ENCODE results near the gene FAM229A. TPM values are rescaled to one million over a fixed set of nuclear protein-coding genes. Genes with fewer than 3 reads are reported as not detected.
A peak's percentile ranks its signal among the peaks of the same experiment; 100 is the strongest.

FAM229A gene
- total and polyA plus RNA-seq, 9 of the 15 experiments (the other 6 are each of a cell fraction or from before 2014, with no cell fraction given) = 0.04 to 21.6 (median 7.4) TPM

- TF ChIP-seq THAP7 (CRISPR knock-in tag; IDR thresholded peaks at IDR 0.05) (peak; percentile 50), RBFOX2 (IDR thresholded peaks at IDR 0.05; ENCODE audit: low read depth, low read length) (peak; percentile 90), NCOA2 (IDR thresholded peaks at IDR 0.05; ENCODE audit: partially characterized antibody in 2 of 2) (no peak), ZBTB1 (CRISPR knock-in tag; IDR thresholded peaks at IDR 0.05; ENCODE audit: borderline replicate concordance, low read depth) (peak; percentile 85; the same call in 1 of the 2 replicates), ARNT (IDR thresholded peaks at IDR 0.05) (no peak), ZBTB26 (CRISPR knock-in tag; IDR thresholded peaks at IDR 0.05) (no peak), SRSF7 (optimal IDR thresholded peaks at IDR 0.05; ENCODE audit: low read depth, low read length) (no peak), CBX3 (IDR thresholded peaks at IDR 0.05; ENCODE audit: borderline replicate concordance in 1 of 2, low read length in 2 of 2) (no peak), BRF1 (IDR thresholded peaks at IDR 0.05; ENCODE audit: borderline replicate concordance, extremely low read depth, insufficient read length) (no peak), HDAC6 (IDR thresholded peaks at IDR 0.05; ENCODE audit: low read depth, low read length) (no peak), ZNF277 (CRISPR knock-in tag; IDR thresholded peaks at IDR 0.05; ENCODE audit: borderline replicate concordance) (no peak), ZBTB34 (CRISPR knock-in tag; IDR thresholded peaks at IDR 0.05) (no peak)
- TF ChIP-seq, protein P1, sequence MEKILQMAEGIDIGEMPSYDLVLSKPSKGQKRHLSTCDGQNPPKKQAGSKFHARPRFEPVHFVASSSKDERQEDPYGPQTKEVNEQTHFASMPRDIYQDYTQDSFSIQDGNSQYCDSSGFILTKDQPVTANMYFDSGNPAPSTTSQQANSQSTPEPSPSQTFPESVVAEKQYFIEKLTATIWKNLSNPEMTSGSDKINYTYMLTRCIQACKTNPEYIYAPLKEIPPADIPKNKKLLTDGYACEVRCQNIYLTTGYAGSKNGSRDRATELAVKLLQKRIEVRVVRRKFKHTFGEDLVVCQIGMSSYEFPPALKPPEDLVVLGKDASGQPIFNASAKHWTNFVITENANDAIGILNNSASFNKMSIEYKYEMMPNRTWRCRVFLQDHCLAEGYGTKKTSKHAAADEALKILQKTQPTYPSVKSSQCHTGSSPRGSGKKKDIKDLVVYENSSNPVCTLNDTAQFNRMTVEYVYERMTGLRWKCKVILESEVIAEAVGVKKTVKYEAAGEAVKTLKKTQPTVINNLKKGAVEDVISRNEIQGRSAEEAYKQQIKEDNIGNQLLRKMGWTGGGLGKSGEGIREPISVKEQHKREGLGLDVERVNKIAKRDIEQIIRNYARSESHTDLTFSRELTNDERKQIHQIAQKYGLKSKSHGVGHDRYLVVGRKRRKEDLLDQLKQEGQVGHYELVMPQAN (IDR thresholded peaks at IDR 0.05; ENCODE audit: borderline replicate concordance) = peak; percentile 22; the same call in 1 of the 2 replicates
- TF ChIP-seq, protein P2, sequence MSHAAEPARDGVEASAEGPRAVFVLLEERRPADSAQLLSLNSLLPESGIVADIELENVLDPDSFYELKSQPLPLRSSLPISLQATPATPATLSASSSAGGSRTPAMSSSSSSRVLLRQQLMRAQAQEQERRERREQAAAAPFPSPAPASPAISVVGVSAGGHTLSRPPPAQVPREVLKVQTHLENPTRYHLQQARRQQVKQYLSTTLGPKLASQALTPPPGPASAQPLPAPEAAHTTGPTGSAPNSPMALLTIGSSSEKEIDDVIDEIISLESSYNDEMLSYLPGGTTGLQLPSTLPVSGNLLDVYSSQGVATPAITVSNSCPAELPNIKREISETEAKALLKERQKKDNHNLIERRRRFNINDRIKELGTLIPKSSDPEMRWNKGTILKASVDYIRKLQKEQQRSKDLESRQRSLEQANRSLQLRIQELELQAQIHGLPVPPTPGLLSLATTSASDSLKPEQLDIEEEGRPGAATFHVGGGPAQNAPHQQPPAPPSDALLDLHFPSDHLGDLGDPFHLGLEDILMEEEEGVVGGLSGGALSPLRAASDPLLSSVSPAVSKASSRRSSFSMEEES (CRISPR knock-in tag; IDR thresholded peaks at IDR 0.05) = no peak
Measured at GRCh38 chr1:32351399-32352238, 10.7 kb downstream of the FAM229A start (continued).

Data from K562 (cell line).